ENCODE results near the gene HOMEZ. TPM values are rescaled to one million over a fixed set of nuclear protein-coding genes. Genes with fewer than 3 reads are reported as not detected.

HOMEZ gene
- total and polyA plus RNA-seq, 7 donors: 5.4 to 12.0 (median 6.1) TPM

GRCh38 chr14:23324993-23325392 is 39.1 kb upstream of the HOMEZ start:
- no peak overlapping the region for H3K27ac ChIP-seq
- DNase-seq: no peak
- H3K27me3 ChIP-seq: no peaks in the 10 kb centered on the region
- intact Hi-C loops (cut with DNase I): loop anchor here (5.0 to 10.0 kb wide), 2 partner anchors 142 to 230 kb away; partner anchors contain the start of genes NGDN, THTPA and ZFHX2
- no peaks in the 10 kb centered on the region for H3K9me3 ChIP-seq
- H3K4me3 ChIP-seq: no peak overlapping the region
- TF ChIP-seq CTCF (IDR thresholded peaks at IDR 0.05) (no peak), POLR2A (IDR thresholded peaks at IDR 0.05) (no peak), EP300 (IDR thresholded peaks at IDR 0.05) (no peak), POLR2AphosphoS5 (IDR thresholded peaks at IDR 0.05) (no peak)
- H3K36me3 ChIP-seq: peaks cover 17 to 32% (median 19%) of the 10 kb centered on the region in 4 donors
- peaks cover 0 to 32% (median 23%) of the 10 kb centered on the region in 4 donors for H3K4me1 ChIP-seq
- 87 to 93% methylated on average over 7 of the region's 7 CpGs for WGBS, 2 donors

- Histone ChIP-seq H3K27me3 (no peaks in the 10 kb centered on the region), H3K4me3 (no peak overlapping the region), H3K36me3 (peaks cover 17 to 32% (median 19%) of the 10 kb centered on the region in 4 donors), H3K9me3 (no peaks in the 10 kb centered on the region), H3K27ac (no peak overlapping the region), H3K4me1 (peaks cover 0 to 32% (median 23%) of the 10 kb centered on the region in 4 donors)
- TF ChIP-seq CTCF (IDR thresholded peaks at IDR 0.05): no peak
- no peak for TF ChIP-seq POLR2AphosphoS5 (IDR thresholded peaks at IDR 0.05)
- TF ChIP-seq EP300 (IDR thresholded peaks at IDR 0.05): no peak
- no peak for TF ChIP-seq POLR2A (IDR thresholded peaks at IDR 0.05)
- intact Hi-C loops (cut with DNase I): loop anchor here (10.0 kb wide), 1 partner anchor 230 kb away; the partner anchor contains the start of genes THTPA and ZFHX2
- no peak for DNase-seq
- 82 to 87% methylated on average over 2 of the region's 2 CpGs for WGBS, 2 donors
Observed at GRCh38 chr14:23324455-23324846, 38.5 kb upstream of the HOMEZ start.

- DNase-seq: no peak
- Histone ChIP-seq H3K9me3 (no peaks in the 10 kb centered on the region), H3K4me1 (peaks cover 0 to 32% (median 23%) of the 10 kb centered on the region in 4 donors), H3K27ac (no peak overlapping the region), H3K27me3 (no peaks in the 10 kb centered on the region), H3K36me3 (peaks cover 17 to 32% (median 19%) of the 10 kb centered on the region in 4 donors), H3K4me3 (no peak overlapping the region)
- WGBS, 2 donors: 87 to 89% methylated on average over 18 of the region's 18 CpGs
- TF ChIP-seq CTCF (IDR thresholded peaks at IDR 0.05) (no peak), POLR2AphosphoS5 (IDR thresholded peaks at IDR 0.05) (no peak), EP300 (IDR thresholded peaks at IDR 0.05) (no peak), POLR2A (IDR thresholded peaks at IDR 0.05) (no peak)
- intact Hi-C loops (cut with DNase I): loop anchor here (10.0 kb wide), 1 partner anchor 231 kb away; the partner anchor contains the start of genes THTPA and ZFHX2
Observed at GRCh38 chr14:23323838-23324454, 38.0 kb upstream of the HOMEZ start.

GRCh38 chr14:23322568-23323517 is 36.9 kb upstream of the HOMEZ start:
- Histone ChIP-seq H3K4me3 (peak overlapping the region; percentile 95 to 99 (median 98)), H3K4me1 (peaks cover 0 to 30% (median 22%) of the 10 kb centered on the region in 4 donors), H3K27me3 (no peaks in the 10 kb centered on the region), H3K9me3 (no peaks in the 10 kb centered on the region), H3K27ac (peak overlapping the region in 3 of 4 donors; percentile 97 to 99 (median 98)), H3K36me3 (peaks cover 17 to 32% (median 19%) of the 10 kb centered on the region in 4 donors)
- TF ChIP-seq POLR2A (IDR thresholded peaks at IDR 0.05) (no peak), EP300 (IDR thresholded peaks at IDR 0.05) (no peak), POLR2AphosphoS5 (IDR thresholded peaks at IDR 0.05) (no peak), CTCF (IDR thresholded peaks at IDR 0.05) (no peak)
- no peak for DNase-seq
- intact Hi-C loops (cut with DNase I): loop anchor here (10.0 kb wide), 1 partner anchor 232 kb away; the partner anchor contains the start of genes THTPA and ZFHX2
- WGBS, 2 donors: 37 to 57% methylated on average over 10 of the region's 10 CpGs
